ENCODE data around the gene SASH1.
"Not testable (repeated sequence)": the region's sequence is repeated elsewhere in the genome, so short reads cannot be mapped to it uniquely, and the experiment has no call there.

The SASH1 gene

DNA sequence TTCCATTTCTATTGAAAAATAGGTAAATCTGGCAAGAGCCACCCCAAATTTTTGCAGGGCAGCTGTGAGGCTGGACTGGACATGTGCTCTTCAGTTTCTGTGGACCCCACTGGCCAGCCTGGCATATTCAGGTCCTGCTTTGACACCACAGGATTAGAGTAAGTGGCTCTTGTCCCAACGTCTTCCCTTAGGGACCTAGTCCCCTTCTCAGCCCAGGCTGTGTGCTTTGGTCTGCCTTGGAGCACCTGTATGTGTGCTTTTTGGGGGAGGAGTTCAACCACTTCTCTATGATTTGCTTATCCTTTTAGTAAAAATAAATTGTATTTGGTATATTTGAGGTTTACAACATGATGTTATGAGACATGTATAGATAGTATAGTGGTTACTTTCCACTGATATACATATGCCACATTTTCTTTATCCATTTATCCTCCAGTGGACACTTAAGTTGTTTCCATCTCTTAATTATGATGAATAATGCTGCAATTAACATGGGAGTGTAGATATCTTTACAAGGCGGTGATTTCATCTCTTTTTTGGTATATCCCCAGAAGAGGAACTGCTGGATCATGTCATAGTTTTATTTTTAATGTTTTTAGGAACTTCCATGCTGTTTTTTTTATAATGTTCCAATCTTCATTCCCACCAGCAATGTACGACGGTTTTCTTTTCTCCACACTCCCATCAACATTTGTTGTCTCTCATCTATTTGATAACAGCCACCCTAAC lies 236.4 kb downstream of the SASH1 start:
- no peak for DNase-seq (ENCODE audit: low spot score)

GRCh38 chr6:148580442-148580841 lies 237.8 kb downstream of the SASH1 start:
- DNase-seq (ENCODE audit: low spot score) = no peak

DNA sequence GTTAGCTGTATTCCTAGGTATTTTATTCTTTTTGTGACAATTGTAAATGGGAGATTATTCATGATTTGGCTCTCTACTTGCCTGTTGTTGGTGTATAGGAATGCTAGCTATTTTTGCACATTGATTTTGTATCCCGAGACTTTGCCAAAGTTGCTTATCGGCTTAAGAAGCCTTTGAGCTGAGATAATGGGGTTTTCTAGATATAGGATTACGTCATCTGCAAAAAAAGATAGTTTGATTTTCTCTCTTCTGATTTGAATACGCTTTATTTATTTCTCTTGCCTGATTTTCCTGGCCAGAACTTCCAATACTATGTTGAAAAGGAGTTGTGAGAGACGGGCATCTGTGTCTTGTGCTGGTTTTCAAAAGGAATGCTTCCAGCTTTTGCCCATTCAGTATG lies 241.0 kb downstream of the SASH1 start:
- DNase-seq (ENCODE audit: low spot score) = no peak

DNA sequence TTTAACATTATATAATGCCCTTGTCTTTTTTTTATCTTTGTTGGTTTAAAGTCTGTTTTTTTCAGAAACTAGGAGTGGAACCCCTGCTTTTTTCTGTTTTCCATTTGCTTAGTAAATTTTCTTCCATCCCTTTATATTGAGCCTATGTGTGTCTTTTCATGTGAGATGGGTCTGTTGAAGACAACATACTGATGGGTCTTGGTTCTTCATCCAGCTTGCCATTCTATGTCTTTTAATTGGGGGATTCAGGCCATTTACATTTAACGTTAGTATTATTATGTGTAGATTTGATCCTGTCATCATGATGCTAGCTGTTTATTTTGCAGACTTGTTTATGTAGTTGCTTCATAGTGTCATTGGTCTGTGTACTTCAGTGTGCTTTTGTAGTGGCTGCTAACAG lies 243.0 kb downstream of the SASH1 start:
- DNase-seq (ENCODE audit: low spot score) = not testable (repeated sequence)

DNA sequence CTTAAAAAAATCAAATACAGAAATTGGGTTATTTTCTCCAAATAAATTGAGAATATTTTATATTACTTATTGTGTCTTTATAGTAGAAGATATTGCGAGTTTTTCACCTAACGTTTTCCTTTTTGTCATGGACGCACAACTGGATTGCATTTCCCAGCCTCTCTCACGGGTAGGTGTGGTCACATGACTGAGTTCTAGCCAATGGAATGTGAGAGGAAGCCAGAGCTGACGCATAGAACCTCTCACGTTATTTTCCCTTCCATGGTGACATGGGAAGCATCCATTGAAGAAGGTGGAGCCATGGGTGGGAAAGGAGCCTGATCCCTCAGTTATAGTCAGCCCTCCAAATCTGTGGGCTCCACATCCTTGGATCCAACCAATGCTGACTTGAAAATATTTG lies 248.2 kb downstream of the SASH1 start:
- DNase-seq (ENCODE audit: low spot score) = no peak

GRCh38 chr6:148591656-148592055 lies 249.0 kb downstream of the SASH1 start:
- DNase-seq (ENCODE audit: low spot score) = no peak

DNA sequence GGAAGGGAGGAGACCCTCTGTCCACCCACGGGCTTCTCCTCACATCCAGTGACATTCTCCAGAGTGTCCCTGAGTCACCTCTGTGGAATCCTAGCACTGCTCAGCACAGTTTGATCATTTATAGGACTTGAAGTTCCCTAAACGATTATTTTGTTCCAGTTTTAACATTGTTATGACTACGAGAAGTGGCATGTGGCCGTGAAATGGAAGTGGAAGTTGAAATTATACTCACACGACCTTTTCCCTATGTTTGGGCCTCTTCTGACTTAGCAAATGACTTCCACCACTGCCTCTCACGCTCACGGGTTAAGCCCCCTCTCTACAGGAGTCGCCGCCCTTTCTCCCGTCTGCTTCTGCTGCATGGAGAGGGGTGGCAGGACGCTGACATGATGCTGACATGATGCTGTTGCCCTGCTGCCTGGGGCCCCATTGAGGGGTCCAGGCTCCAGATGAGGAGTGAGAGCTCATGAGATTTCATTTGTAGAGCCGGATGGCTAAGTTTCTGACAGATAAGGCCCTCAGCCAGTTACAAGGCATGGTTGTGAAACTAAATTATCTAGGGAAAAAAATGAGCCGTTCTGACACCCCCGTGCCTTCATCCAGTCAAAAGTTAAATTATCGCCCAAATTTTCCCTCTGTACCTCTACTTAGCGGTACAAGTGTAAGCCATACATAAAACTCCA lies 250.6 kb downstream of the SASH1 start:
- no peak for DNase-seq (ENCODE audit: low spot score)

GRCh38 chr6:148593813-148594170 lies 251.2 kb downstream of the SASH1 start:
- no peak for DNase-seq (ENCODE audit: low spot score)

GRCh38 chr6:148595550-148595949 lies 252.9 kb downstream of the SASH1 start:
- DNase-seq (ENCODE audit: low spot score) = no peak

- no peak for DNase-seq (ENCODE audit: low spot score)
Measured at GRCh38 chr6:148596891-148597455, 254.3 kb downstream of the SASH1 start.

GRCh38 chr6:148598724-148599123 lies 256.1 kb downstream of the SASH1 start:
- no peak for DNase-seq (ENCODE audit: low spot score)

DNA sequence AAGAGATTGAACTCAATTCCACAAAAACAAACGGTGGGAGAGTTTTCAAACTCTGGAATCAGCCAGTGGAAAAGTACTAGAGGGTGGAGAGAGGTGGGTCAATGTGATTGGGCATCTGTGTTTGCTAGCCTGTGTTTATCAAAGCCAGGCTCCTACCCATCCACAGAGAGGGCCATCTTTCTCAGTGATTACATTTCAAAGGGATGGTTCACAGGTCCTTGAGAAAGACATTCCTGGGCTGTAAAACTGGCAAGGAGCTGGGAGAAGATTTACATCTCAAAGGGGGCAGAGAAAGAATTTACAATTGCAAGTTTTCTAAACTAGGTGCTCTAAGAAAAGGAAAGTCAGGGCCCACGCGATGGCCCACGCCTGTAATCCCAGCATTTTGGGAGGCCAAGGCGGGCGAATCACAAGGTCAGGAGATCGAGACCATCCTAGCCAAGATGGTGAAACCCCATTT lies 257.4 kb downstream of the SASH1 start:
- no peak for DNase-seq (ENCODE audit: low spot score)

Small RNAs within 50 kb of the gene (small RNA-seq; reads per million reads assigned to genes)
- gene SNRPEP6 = 0 reads per million in 2 experiments

Measured in SK-N-DZ (cell line).